GM12865 (cell line): ENCODE measurements around the gene KCNK7.

Experiments
- DNase-seq: peaks from one replicate; pipeline ENCODE4 v3.0.0; 2010; ENCODE audit warnings: low read depth
- H3K4me3 ChIP-seq: 2 replicates; pipeline ENCODE4 v1.5.1; 2011; ENCODE audit warnings: mild to moderate bottlenecking, low read depth, low read length, control low read depth
- CTCF ChIP-seq: IDR thresholded peaks from 2 replicates; pipeline ENCODE4 v1.5.1; 2011; ENCODE audit warnings: low read length, control low read depth, low read depth, inconsistent platforms; ENCODE audit not compliant: insufficient read depth; ENCODE audit errors: missing control alignments

Gene KCNK7

GRCh38 chr11:65547446-65548125 is 48.0 kb downstream of the KCNK7 start:
- H3K4me3 ChIP-seq, result peak overlapping the region; percentile 65; the same call in 1 of the 2 replicates
- DNase-seq, result no peak
- peak; percentile 30 for TF ChIP-seq CTCF

- H3K4me3 ChIP-seq, result peak overlapping the region; percentile 65
- no peak for TF ChIP-seq CTCF
- peak; percentile 94 for DNase-seq
Observed at GRCh38 chr11:65546217-65546958, 49.2 kb downstream of the KCNK7 start.

- DNase-seq, result no peak
- H3K4me3 ChIP-seq, result peak overlapping the region; percentile 65; the same call in 1 of the 2 replicates
- no peak for TF ChIP-seq CTCF
Observed at GRCh38 chr11:65545853-65546216, 49.8 kb downstream of the KCNK7 start.
